ENCODE measurements around the gene HES3.
"Not testable (repeated sequence)": the region's sequence is repeated elsewhere in the genome, so short reads cannot be mapped to it uniquely, and the experiment has no call there.

DNA sequence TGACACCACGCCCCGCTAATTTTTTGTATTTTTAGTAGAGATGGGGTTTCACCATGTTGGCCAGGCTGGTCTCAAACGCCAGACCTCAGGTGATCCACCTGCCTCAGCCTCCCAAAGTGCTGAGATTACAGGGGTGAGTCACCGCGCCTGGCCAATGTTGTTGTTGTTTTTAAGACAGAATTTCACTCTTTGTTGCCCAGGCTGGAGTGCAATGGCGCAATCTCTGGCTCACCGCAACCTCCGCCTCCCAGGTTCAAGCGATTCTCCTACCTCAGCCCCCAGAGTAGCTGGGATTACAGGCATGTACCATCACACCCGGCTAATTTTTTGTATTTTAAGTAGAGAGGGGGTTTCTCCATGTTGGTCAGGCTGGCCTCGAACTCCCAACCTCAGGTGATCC is 24.3 kb upstream of the HES3 start:
- TF ChIP-seq, protein P1, sequence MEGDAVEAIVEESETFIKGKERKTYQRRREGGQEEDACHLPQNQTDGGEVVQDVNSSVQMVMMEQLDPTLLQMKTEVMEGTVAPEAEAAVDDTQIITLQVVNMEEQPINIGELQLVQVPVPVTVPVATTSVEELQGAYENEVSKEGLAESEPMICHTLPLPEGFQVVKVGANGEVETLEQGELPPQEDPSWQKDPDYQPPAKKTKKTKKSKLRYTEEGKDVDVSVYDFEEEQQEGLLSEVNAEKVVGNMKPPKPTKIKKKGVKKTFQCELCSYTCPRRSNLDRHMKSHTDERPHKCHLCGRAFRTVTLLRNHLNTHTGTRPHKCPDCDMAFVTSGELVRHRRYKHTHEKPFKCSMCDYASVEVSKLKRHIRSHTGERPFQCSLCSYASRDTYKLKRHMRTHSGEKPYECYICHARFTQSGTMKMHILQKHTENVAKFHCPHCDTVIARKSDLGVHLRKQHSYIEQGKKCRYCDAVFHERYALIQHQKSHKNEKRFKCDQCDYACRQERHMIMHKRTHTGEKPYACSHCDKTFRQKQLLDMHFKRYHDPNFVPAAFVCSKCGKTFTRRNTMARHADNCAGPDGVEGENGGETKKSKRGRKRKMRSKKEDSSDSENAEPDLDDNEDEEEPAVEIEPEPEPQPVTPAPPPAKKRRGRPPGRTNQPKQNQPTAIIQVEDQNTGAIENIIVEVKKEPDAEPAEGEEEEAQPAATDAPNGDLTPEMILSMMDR (IDR thresholded peaks at IDR 0.05; ENCODE audit: low read depth, low read length), result not testable (repeated sequence)
- not testable (repeated sequence) for TF ChIP-seq EZH2phosphoT487 (IDR thresholded peaks at IDR 0.05; ENCODE audit: low read depth)

Data from OCI-LY3 (cell line).